TTC549 (cell line): Measurements from ENCODE around the gene LYST.
"Not testable (repeated sequence)": the region's sequence is repeated elsewhere in the genome, so short reads cannot be mapped to it uniquely, and the experiment has no call there.

Experiments used
- FAIRE-seq: peaks from 2 replicates; lab custom pipeline; 2012; peaks lifted over from hg19 to GRCh38; lab: Jason Lieb, UNC

The LYST gene

GRCh38 chr1:235866205-235866912, at the start of gene LYST:
Gene LYST, minus strand, starts transcription at chr1:235866906. Its CDS starts 36,489 bp downstream, at chr1:235830417.
- FAIRE-seq: no peak

- not testable (repeated sequence) for FAIRE-seq
Observed at GRCh38 chr1:235915489-235915888, 48.8 kb upstream of the LYST start.

- no peak for FAIRE-seq
Observed at GRCh38 chr1:235913311-235913710, 46.6 kb upstream of the LYST start.

GRCh38 chr1:235911876-235912275, 45.2 kb upstream of the LYST start:
- no peak for FAIRE-seq

- FAIRE-seq: no peak
Observed at GRCh38 chr1:235911300-235911662, 44.6 kb upstream of the LYST start.

GRCh38 chr1:235910357-235911299, 43.9 kb upstream of the LYST start:
- FAIRE-seq: peak; percentile 23

GRCh38 chr1:235908742-235909520, 42.2 kb upstream of the LYST start:
- no peak for FAIRE-seq

- FAIRE-seq: no peak
Observed at GRCh38 chr1:235907897-235908240, 41.2 kb upstream of the LYST start.

GRCh38 chr1:235907187-235907896, 40.6 kb upstream of the LYST start:
- no peak for FAIRE-seq

- no peak for FAIRE-seq
Observed at GRCh38 chr1:235906436-235906835, 39.7 kb upstream of the LYST start.

GRCh38 chr1:235903809-235904208, 37.1 kb upstream of the LYST start:
- not testable (repeated sequence) for FAIRE-seq

- FAIRE-seq: peak; percentile 9
Observed at GRCh38 chr1:235902677-235903542, 36.2 kb upstream of the LYST start.

- FAIRE-seq: no peak
Observed at GRCh38 chr1:235901461-235901860, 34.8 kb upstream of the LYST start.

- FAIRE-seq: no peak
Observed at GRCh38 chr1:235898126-235898525, 31.4 kb upstream of the LYST start.

GRCh38 chr1:235893840-235894239, 27.1 kb upstream of the LYST start:
- no peak for FAIRE-seq

GRCh38 chr1:235892734-235893413, 26.2 kb upstream of the LYST start:
- FAIRE-seq: no peak

GRCh38 chr1:235892202-235892601, 25.5 kb upstream of the LYST start:
- FAIRE-seq: no peak

GRCh38 chr1:235888119-235888643, 21.5 kb upstream of the LYST start:
- no peak for FAIRE-seq

- FAIRE-seq: no peak
Observed at GRCh38 chr1:235887676-235888075, 21.0 kb upstream of the LYST start.

GRCh38 chr1:235885655-235886262, 19.1 kb upstream of the LYST start:
- FAIRE-seq: no peak
